Parathyroid adenoma (tissue), 2 donors: Measurements from ENCODE around the gene SNX6.
"Not testable (repeated sequence)": the region's sequence is repeated elsewhere in the genome, so short reads cannot be mapped to it uniquely, and the experiment has no call there.

Source experiments
- H2AFZ ChIP-seq: fragments of 300-600 bp; sonication (generic); one replicate; pipeline ENCODE4 v1.7.0; 2017; ENCODE audit warnings: antibody characterized with exemption, mild to moderate bottlenecking
- H3K27ac ChIP-seq: fragments of 300-600 bp; sonication (generic); one replicate; pipeline ENCODE4 v1.7.0; 2017
- H3K27me3 ChIP-seq: fragments of 300-600 bp; sonication (generic); one replicate; pipeline ENCODE4 v1.7.0; 2017; ENCODE audit warnings: low read length; ENCODE audit not compliant: control insufficient read depth, insufficient read depth
- H3K36me3 ChIP-seq: fragments of 300-600 bp; sonication (generic); one replicate; pipeline ENCODE4 v1.7.0; 2017; ENCODE audit warnings: low read length; ENCODE audit not compliant: control insufficient read depth, insufficient read depth
- H3K4me1 ChIP-seq: fragments of 300-600 bp; sonication (generic); one replicate; pipeline ENCODE4 v1.7.0; 2017; ENCODE audit warnings: control low read depth
- H3K4me2 ChIP-seq: fragments of 300-600 bp; sonication (generic); one replicate; pipeline ENCODE4 v1.7.0; 2017; ENCODE audit warnings: low read length
- H3K4me3 ChIP-seq: fragments of 300-600 bp; sonication (generic); one replicate; pipeline ENCODE4 v1.7.0; 2017; ENCODE audit warnings: low read depth, low read length
- H3K79me2 ChIP-seq: fragments of 300-600 bp; sonication (generic); one replicate; pipeline ENCODE4 v1.7.0; 2017; ENCODE audit warnings: control low read depth
- H3K9ac ChIP-seq: fragments of 300-600 bp; sonication (generic); one replicate; pipeline ENCODE4 v1.7.0; 2017; ENCODE audit warnings: mild to moderate bottlenecking
- H3K9me3 ChIP-seq: fragments of 300-600 bp; sonication (generic); one replicate; pipeline ENCODE4 v1.7.0; 2017; ENCODE audit warnings: low read length; ENCODE audit not compliant: control insufficient read depth
- TF ChIP-seq, protein P1 (sequence below): fragments of 300-600 bp; sonication (generic); IDR thresholded peaks from one replicate; pipeline ENCODE4 v1.7.0; 2017; ENCODE audit warnings: antibody characterized with exemption, mild to moderate bottlenecking
- donor health status: primary hyperparathyroidism.

SNX6 gene

DNA sequence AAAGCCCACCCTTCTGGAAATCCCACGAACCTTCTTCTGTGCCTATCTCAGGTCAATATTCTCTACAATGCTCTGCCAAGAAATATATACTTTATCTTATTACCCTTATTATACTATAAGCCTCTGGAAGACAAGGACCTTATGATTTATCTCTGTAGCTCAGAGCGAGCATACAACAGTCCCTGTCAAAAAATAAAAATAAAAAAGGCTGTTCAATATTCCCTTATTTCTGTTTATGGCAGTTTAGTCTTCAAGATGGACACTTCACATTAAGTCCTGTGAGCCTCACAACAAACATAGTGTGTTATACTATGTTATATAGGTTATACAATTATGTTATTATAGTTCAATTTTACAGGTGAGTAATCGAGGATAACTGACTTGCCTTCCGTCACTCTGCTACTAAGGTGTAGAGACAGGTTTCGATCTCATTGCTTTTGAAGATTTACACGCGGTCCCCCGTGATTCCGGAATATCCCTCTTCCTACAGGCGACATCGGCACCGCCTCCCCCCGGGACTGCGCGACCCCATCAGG lies 91.0 kb downstream of the SNX6 start:
- H3K79me2 ChIP-seq = peaks cover 14% of the 10 kb centered on the region
- H3K36me3 ChIP-seq = no peaks in the 10 kb centered on the region
- H3K4me1 ChIP-seq = peaks cover 9% of the 10 kb centered on the region
- no peaks in the 10 kb centered on the region for H3K27me3 ChIP-seq
- no peaks in the 10 kb centered on the region for H3K9me3 ChIP-seq
- peak overlapping the region; percentile 99 for H2AFZ ChIP-seq
- H3K27ac ChIP-seq = peak overlapping the region; percentile 93
- H3K9ac ChIP-seq = peak overlapping the region; percentile 75
- peak overlapping the region; percentile 94 for H3K4me3 ChIP-seq
- peak overlapping the region; percentile 79 for H3K4me2 ChIP-seq
- TF ChIP-seq, protein P1, sequence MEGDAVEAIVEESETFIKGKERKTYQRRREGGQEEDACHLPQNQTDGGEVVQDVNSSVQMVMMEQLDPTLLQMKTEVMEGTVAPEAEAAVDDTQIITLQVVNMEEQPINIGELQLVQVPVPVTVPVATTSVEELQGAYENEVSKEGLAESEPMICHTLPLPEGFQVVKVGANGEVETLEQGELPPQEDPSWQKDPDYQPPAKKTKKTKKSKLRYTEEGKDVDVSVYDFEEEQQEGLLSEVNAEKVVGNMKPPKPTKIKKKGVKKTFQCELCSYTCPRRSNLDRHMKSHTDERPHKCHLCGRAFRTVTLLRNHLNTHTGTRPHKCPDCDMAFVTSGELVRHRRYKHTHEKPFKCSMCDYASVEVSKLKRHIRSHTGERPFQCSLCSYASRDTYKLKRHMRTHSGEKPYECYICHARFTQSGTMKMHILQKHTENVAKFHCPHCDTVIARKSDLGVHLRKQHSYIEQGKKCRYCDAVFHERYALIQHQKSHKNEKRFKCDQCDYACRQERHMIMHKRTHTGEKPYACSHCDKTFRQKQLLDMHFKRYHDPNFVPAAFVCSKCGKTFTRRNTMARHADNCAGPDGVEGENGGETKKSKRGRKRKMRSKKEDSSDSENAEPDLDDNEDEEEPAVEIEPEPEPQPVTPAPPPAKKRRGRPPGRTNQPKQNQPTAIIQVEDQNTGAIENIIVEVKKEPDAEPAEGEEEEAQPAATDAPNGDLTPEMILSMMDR = no peak

DNA sequence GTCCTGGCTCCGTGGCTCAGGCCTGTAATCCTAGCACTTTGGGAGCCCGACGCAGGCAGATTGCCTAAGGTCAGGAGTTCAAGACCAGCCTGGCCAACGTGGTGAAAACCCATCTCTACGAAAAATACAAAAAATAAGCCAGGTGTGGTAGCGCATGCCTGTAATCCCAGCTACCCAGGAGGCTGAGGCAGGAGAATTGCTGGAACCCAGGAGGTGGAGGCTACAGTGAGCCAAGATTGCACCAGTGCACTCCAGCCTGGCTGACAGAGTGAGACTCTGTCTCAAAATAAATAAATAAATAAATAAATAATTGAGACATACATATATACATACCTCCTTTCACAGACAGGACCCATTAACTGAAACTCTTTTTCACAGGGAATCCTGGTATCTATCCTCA lies 91.9 kb downstream of the SNX6 start:
- not testable (repeated sequence) for H3K9me3 ChIP-seq, H3K27me3 ChIP-seq, H2AFZ ChIP-seq, H3K4me3 ChIP-seq, H3K4me1 ChIP-seq, H3K4me2 ChIP-seq, H3K27ac ChIP-seq, H3K36me3 ChIP-seq, H3K9ac ChIP-seq
- peaks cover 14% of the 10 kb centered on the region for H3K79me2 ChIP-seq

DNA sequence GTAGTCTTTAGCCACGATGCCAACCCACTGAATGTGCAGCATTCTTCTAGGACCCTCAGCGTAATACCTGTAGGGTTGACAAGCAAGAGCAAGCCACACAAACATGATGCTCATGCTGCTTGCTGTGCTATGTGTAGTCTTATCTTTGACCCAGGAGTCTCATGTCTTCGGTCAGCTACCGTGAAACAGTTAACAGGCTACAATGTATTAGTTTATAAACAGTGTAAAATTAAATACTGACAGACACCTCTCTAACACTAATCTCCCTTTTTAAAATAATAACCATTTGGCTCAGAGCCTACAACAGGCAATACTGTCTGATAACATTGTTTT lies 92.3 kb downstream of the SNX6 start:
- Histone ChIP-seq H3K79me2 (peaks cover 14% of the 10 kb centered on the region), H3K36me3 (no peaks in the 10 kb centered on the region), H2AFZ (no peak overlapping the region), H3K27ac (no peak overlapping the region), H3K4me1 (peaks cover 9% of the 10 kb centered on the region), H3K9ac (no peak overlapping the region), H3K4me3 (no peak overlapping the region), H3K27me3 (no peaks in the 10 kb centered on the region), H3K4me2 (no peak overlapping the region), H3K9me3 (no peaks in the 10 kb centered on the region)
- TF ChIP-seq, protein P1 = no peak

DNA sequence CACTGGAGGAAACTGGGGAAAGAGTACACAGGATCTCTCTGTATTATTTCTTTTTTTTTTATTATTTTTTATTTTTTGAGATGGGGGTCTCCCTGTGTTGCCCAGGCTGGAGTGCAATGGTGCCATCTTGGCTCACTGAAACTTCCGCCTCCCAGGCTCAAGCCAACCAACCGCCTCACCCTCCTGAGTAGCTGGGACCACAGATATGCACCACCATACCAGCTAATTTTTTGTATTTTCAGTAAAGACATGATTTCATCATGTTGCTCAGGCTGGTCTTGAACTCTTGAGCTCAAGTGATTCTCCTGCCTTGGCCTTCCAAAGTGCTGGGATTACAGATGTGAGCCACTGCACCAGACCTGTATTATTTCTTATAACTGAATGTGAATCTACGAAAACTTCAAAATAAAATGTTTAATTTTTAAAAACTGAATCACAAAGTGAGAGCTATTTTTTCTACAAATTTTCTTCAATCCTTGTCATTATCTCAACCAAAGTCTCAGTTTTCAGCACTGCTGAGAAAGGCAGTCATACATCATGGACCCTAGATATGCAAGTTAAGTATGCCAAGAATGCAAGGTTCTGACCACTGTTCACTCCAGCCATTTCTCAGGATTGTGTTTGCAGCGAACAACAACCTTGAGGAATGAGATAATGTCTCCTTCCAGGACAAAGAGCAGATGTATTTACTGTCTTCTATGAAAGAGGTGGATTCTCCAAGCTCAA lies 92.8 kb downstream of the SNX6 start:
- Histone ChIP-seq H3K4me3 (no peak overlapping the region), H3K9ac (no peak overlapping the region), H3K27ac (no peak overlapping the region), H3K4me2 (no peak overlapping the region), H2AFZ (no peak overlapping the region), H3K79me2 (peaks cover 14% of the 10 kb centered on the region), H3K27me3 (no peaks in the 10 kb centered on the region), H3K9me3 (no peaks in the 10 kb centered on the region), H3K4me1 (peaks cover 9% of the 10 kb centered on the region), H3K36me3 (no peaks in the 10 kb centered on the region)
- TF ChIP-seq, protein P1 = no peak

DNA sequence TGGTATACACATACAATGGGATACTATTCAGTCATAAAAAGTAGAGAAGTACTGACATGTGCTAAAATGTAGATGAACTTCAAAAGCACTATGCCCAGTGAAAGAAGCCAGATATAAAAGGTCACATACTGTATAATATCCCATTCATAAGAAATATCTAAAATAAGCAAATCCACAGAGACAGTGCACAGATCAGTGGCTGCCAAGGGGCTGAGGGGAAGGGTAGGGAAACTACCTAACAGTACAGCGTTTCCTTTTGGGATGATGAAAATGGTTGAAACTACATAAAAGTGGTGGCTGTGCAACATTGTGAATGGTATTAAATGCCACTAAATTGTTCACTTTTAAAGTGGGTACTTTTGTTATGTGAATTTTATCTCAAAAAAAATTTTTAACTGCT lies 102.4 kb downstream of the SNX6 start:
- Histone ChIP-seq H3K9ac (no peak overlapping the region), H3K4me2 (no peak overlapping the region), H3K9me3 (no peaks in the 10 kb centered on the region), H2AFZ (no peak overlapping the region), H3K36me3 (no peaks in the 10 kb centered on the region), H3K4me1 (no peaks in the 10 kb centered on the region), H3K4me3 (no peak overlapping the region), H3K79me2 (no peaks in the 10 kb centered on the region), H3K27me3 (no peaks in the 10 kb centered on the region), H3K27ac (no peak overlapping the region)
- TF ChIP-seq, protein P1 = no peak

DNA sequence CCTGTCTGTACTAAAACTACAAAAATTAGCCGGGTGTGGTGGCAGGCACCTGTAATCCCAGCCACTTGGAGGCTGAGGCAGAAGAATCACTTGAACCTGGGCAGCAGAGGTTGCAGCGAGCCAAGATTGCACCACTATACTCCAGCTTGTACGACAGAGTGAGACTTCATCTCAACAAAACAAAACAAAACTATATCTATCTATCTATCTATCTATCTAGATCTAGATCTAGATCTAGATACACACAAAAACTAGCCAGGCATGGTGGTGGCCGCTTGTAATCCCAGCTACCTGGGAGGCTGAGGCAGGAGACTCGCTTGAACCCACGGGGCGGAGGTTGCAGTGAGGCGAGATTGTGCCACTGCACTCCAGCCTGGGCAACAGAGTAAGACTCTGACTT lies 105.7 kb downstream of the SNX6 start:
- H3K9me3 ChIP-seq, H3K79me2 ChIP-seq, H3K27me3 ChIP-seq, H3K4me1 ChIP-seq, H3K27ac ChIP-seq, H3K4me2 ChIP-seq, H3K9ac ChIP-seq, H3K36me3 ChIP-seq, H2AFZ ChIP-seq, H3K4me3 ChIP-seq: not testable (repeated sequence)
